GM12875 (cell line): Measurements from ENCODE around the gene UBQLN4.

Source experiments
- H3K4me3 ChIP-seq: one replicate; pipeline ENCODE4 v1.5.1; 2011; ENCODE audit warnings: low read depth, low read length, control low read depth
- CTCF ChIP-seq: IDR thresholded peaks from 2 replicates; pipeline ENCODE4 v1.5.1; 2011; ENCODE audit warnings: low read depth, mild to moderate bottlenecking, control low read depth, inconsistent platforms, low read length, moderate library complexity, borderline replicate concordance; ENCODE audit not compliant: insufficient read depth

Gene UBQLN4

GRCh38 chr1:156080863-156081179, 27.2 kb upstream of the UBQLN4 start:
- H3K4me3 ChIP-seq: no peak overlapping the region
- TF ChIP-seq CTCF: no peak

DNA sequence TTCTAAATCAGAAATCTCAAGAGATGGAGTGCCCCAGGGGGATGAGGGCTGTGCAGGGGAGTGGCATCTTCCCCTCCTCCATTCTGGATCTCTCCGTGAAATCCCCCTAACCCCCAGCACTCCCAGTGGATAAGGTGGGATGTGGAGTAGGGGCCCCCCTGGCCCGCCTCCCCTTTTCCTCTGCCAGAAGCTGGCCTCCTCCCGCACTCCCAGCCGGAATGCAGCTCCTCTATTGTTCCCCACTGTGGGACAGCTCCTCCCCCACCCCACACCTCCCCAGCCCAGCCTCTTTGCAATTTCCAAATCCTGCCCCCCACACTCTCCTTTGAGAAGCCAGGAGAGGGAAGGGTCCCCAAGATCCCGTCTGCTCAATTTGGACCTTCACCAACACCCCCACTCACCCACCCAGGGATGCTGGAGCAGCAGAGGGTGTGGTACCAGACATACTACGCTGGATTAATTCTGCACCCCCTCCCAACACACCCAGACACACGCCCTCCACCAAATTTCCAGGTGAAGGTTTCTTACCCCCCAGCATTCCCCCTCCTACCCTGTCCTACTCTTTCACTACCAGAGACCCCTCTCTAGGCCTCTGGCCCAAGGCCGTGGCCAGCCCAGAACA, 26.8 kb upstream of the UBQLN4 start:
- no peak for TF ChIP-seq CTCF
- H3K4me3 ChIP-seq: no peak overlapping the region

GRCh38 chr1:156079762-156080161, 26.2 kb upstream of the UBQLN4 start:
- no peak for TF ChIP-seq CTCF
- no peak overlapping the region for H3K4me3 ChIP-seq

- no peak for TF ChIP-seq CTCF
- H3K4me3 ChIP-seq: no peak overlapping the region
Observed at GRCh38 chr1:156078728-156079127, 25.1 kb upstream of the UBQLN4 start.

DNA sequence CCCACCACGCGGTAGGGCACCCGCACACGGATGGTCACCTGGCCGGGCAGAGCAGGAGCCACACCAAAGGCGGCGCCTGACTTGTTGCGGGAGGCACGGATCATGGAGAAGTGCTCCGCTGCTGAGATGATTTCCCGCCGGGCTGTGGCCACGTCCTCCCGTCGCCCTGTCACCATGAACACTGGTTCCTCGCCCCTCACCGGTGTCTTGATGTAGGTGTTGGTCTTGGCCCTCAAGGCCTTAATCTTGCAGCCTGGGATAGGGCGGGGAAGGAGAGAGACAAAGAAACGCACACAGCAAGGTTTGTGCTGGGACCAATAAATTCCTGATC, 23.8 kb upstream of the UBQLN4 start:
- TF ChIP-seq CTCF: no peak

GRCh38 chr1:156076609-156077429, 23.2 kb upstream of the UBQLN4 start:
- no peak for TF ChIP-seq CTCF
- H3K4me3 ChIP-seq: peak overlapping the region; percentile 46

More for the DNA sequence above, 23.8 kb upstream of the UBQLN4 start:
- H3K4me3 ChIP-seq: no peak overlapping the region

GRCh38 chr1:156075775-156076204, 22.2 kb upstream of the UBQLN4 start:
- TF ChIP-seq CTCF: no peak
- H3K4me3 ChIP-seq: peak overlapping the region; percentile 46
